Fibroblast of peridontal ligament (primary cell): ENCODE measurements around the gene CAMK1.
"Not testable (repeated sequence)": the region's sequence is repeated elsewhere in the genome, so short reads cannot be mapped to it uniquely, and the experiment has no call there.

Experiments used
- DNase-seq: peaks from one replicate; pipeline ENCODE4 v3.0.0-alpha.2; 2010; ENCODE audit errors: extremely low read depth

Gene CAMK1

DNA sequence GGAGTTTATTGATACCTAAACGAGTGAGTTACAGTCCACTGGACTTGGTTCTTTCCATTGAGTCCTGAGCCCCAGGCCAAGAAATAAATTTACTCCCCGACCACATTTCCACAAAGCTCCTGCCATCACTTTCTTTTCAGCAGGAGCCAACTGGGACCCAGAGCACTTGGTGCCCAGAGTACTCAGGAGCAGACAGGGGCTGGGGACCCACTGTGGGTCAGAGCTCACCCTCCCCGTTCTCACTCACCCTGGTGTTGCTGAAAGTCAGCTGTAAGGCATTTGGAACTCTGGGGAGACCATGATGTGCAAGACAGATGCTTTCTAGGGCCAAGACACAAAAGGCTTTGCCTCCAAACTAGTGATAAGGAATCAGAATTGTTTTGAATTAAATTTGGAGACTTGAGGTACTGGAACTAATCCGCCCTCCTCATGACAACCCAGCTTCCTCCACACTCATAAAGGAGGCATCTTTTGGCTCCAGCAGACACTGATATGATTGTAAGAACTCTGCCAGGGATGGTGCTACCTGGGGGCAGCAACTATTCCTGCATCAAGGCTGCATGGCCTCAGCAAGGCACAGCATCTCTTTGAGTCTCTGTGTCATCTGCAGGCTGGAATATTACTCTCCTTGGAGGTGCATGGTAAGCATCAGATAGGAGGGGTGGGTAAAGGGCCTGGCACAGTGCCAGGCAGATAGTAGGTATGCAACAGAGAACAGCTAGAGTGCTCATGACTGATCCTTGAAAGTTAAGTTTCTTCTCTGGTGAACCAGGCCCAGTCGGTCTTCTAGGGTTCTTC is 7.3 kb upstream of the CAMK1 start:
- DNase-seq: no peak

DNA sequence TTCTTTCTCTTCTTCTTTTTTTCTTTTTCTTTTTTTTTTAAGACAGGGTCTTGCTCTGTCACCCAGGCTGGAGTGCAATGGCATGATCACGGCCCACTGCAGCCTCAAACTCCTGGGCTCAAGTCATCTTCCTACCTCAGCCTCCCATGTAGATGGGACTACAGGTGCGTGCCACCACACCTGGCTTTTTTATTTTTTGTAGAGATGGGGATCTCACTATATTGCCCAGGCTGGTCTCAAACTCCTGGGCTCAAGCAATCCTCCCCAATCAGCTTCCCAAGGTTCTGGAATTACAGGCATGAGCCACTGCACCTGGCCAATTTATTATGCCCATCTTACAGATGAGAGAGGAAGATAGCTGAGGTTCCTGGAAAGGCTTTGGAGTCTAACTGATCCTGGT is 1.3 kb upstream of the CAMK1 start:
- DNase-seq: not testable (repeated sequence)

DNA sequence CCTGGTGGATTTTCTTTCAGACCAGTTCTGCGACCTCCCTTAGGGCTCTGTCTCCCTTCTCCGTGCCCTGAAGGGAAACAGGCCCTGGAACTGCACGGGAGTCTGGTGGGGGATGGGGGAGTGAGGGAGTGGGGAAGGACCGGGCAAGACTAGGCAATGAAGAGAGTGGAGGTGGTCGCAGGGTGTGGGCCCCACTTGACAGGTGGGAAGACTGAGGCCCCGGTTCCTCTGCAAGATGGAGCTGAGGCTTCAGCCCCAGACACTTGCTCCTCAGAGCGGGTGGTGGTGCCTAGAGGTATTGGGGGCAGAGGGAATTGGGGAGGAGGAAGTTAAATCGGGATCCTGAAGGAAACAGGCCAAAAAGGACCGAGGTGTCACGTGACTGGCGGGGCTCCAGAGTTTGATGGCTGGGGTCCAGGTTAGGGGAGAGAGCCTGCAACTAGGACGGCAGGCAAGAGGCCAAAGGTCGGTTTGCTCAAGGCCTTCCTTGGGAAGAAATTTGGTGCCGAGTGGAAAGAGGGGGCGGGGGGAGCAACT is 597 bp upstream of the CAMK1 start:
- DNase-seq: peak; percentile 46

DNA sequence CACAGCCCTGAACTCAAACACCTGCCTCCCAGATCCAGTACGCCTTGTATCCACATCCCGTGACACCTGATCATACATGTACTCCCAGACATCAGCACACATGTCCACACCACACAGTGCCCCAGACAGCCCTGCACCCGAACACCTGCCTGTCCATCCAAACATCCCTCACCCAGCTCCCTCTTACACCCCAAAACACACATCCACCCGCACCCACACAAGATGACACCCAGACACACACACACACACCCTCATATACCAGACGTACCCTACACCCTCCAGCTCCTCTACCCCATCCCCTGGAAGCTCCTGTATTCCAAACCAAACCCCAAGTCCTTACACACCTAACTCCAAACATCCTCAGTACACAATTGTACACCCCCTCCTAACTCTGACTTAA is 735 bp downstream of the CAMK1 start:
- no peak for DNase-seq

DNA sequence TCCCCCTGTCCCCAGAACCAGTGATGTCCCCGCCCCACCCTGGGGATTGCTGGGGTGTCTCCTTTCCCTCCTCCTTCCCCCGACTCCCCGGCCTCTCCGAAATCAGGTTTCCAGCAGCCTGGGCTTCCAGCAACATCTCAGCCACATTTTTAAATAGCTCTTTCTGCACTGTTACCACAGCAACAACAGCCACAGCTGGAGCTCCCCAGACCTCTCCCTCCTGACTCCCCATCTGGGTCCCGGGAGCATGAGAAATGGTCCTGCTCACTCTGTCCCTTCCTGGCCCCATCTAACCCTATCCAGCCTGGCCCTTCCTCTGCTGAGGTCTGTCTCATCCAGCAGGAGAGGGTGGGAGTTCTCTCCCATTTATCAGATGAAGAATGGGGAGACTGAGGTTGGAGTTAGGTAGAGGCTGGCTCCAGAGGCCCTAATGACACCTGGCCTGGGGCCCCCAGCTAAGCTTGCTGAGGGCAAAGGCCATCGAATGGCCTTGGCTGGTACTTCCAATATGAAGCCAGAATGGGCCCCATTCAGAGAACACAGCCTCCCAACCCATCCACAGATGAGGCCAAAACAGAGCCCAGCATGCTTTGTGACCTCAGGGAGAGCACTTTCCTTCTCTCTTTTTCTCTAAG is 1.5 kb downstream of the CAMK1 start:
- DNase-seq: no peak

DNA sequence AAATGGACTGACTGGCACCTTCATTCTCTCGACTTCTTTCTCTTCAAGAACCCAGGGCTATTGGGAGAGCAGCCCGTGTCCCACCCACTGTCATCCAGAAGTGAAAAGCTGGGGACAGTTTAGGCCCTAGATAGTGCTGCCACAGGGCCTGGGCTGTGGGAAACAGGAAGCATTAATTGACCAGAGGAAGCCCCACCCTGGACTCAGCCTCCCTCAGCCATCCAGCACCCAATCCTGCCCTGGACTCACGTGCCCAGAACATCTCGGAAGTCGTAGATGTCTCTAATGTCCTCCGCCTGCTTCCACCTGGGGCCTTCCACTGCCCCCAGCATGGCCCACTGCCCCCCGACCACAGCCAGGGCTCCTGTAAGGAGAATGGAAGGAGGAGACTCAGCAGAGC is 2.3 kb downstream of the CAMK1 start:
- no peak for DNase-seq

DNA sequence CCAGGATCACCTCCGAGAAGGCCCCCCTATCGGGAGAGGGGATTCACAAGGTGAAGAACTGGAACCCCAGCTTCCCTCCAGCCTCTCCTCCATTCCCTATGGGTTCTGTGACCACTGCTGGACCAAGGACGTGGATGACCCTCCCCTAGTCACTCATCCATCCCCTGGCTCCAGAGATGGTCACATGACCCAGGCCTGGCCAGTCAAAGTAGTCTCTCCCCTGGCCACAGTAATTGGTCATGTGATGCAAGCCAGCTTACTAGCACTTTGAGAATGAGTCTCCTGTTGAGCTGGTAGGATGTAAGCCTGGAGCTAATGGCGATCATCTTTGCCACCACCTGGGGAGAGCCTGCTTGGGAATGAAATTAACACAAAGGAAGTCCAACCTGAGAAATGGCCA is 3.9 kb downstream of the CAMK1 start:
- DNase-seq: no peak

DNA sequence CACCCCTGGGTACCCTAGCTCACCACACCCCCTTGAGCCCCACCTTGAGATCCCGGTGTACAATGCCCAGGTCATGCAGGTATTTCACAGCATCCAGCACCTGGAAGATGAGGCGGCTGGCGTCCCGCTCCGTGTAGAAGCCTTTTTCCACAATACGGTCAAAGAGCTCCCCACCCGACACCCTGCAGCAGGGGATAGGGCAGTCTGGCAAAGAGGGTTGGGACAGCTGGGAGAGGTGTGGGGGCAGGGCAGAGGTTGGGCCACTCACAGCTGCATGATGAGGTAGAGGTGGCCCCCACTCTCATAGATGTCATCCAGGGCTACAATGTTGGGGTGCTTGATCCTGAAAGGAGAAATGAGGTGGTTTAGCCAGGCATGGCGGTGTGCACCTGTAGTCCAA is 6.9 kb downstream of the CAMK1 start:
- no peak for DNase-seq

DNA sequence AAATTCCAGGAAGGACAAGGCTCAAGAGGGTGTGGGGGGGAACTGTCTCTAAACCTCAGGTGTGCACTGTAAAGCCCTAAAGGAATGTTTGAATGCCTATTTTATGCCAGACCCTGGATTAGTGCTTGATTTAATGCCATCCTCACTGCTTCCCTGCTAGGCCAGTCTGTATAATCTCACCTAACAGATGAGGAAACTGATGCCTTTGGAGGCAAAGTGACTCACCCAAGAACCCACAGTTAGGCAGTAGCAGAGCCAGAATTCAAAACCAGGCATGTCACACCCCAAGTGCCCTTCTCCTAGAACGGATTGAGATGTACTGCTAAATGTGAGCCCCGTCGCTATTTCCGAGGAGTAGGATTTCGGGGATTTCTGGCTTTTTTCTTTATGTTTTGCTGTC is 7.8 kb downstream of the CAMK1 start:
- no peak for DNase-seq

DNA sequence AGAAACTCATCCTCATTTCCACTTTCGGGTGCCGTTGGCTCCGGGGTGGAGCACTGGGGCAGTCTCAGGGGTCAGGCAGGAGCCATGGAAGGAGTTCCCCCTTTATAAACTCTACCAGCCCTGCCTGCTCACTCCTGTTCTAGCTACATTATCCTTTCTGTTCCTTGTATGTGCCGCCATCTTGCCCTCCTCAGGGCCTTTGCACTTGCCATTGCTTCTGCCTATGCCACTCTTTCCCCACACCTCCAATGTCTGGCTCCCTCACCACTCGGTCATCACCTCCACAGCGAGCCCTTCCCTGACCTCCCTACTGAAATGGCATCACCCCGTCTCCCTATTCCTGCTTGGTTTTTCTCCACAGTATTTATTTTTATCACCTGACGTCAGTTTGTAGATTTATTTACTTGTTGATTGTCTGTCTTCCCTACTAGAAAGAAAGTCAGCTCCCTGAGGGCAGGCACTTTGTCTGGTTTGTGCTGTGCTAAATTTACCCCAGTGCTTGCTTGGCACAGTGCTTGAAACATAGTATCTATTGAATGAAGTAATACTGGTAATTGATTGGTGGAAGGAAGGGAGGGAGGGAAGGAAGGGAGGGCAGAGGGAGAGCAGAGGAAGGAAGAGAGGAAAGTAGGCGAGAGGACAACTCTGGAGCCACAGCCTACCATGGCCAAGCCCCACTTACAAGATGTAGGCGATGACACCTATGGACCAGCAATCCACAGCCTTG is 8.8 kb downstream of the CAMK1 start:
- no peak for DNase-seq

DNA sequence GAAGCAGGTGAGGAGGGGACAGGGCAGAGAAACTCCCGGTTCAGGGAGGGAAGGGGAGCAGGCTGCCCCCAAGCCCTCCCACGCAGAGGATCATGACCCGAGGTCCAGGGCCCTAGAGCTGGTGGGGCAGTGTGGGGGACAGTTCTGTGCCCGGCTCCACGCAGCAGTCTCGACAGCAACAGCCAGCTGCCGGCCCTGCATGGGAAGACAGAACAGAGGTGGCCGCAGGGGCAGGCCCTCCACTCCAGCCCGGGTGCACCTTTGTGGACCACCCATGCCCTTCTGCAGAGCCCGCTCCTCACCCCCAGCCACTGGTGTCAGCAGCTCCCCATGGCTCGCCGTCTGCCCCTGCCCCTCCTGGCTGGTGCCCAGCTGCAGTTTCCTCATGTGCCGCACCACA is 12.3 kb downstream of the CAMK1 start:
- DNase-seq: no peak

DNA sequence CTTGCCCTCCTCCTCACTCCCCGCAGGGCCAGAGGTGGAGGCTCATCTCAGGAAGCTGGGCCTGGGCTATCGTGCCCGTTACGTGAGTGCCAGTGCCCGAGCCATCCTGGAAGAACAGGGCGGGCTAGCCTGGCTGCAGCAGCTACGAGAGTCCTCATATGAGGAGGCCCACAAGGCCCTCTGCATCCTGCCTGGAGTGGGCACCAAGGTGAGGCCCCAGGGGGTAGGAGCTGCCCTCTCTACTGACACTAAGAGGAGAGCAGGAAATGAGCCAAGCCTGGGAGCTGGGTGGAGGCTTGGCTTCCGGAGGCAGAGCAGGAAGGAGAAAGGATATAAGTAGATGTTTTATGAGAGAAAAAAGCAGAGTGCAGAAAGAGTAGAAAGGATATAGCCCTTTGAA is 15.1 kb downstream of the CAMK1 start:
- DNase-seq: no peak

DNA sequence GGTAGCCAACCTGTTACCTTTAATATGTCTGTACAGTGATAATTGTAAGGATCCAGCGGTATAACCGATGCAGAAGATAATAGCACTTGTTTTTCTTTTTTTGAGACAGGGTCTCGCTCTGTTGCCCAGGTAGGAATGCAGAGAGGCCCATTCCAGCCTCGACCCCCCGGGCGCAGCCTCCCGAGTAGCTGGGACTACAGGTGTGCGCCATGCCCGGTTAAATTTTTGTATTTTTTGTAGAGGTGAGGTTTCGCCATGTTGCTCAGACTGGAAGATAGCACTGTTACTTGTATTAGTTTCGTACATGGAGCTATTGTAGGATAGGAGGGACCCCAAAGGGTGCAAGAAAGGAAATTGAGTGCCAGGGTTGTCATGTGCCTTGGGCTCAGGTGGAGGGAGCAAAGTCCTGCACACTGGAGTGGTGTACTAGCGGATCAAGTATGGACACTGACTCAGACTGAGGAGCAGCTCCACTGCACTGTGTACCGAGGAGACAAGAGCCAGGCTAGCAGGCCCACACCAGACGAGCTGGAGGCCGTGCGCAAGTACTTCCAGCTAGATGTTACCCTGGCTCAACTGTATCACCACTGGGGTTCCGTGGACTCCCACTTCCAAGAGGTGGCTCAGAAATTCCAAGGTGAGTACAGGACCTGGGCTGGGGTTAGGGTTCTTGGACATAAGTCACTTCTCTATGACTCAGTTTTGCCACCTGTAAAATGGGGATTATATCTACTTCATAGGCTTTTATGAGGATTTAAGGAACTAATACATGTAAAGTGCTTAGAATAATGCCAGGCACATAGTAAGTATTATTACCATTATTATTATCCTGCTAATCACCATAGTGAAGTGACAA is 19.0 kb downstream of the CAMK1 start:
- DNase-seq: no peak

DNA sequence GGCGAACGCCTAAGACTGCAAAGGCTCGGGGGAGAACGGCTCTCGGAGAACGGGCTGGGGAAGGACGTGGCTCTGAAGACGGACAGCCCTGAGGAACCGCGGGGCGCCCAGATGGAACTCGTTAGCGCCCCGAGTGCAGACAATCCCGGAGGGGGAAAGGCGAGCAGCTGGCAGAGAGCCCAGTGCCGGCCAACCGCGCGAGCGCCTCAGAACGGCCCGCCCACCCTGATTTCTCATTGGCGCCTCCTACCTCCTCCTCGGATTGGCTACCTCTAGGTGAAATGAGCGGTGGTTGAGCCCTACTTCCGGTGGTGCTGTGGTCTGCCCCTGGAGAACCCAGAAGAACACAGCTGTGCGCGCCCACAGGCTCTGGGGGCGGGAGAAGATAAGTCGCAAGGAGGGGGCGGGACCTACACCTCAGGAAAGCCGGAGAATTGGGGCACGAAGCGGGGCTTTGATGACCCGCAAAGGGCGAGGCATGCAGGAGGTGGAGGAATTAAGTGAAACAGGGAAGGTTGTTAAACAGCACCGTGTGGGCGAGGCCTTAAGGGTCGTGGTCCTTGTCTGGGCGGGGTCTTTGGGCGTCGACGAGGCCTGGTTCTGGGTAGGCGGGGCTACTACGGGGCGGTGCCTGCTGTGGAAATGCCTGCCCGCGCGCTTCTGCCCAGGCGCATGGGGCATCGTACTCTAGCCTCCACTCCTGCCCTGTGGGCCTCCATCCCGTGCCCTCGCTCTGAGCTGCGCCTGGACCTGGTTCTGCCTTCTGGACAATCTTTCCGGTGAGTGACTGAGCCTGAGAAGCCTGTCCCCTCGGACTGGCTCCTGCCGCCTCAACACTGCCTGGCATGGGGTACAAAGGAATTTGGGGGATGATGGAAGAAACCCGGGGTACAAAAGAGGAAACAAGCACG is 19.8 kb downstream of the CAMK1 start, which contains the start of gene OGG1:
Gene OGG1, plus strand, starts transcription at position 308 of the 911 bp plus-strand sequence. Its CDS starts 335 bp downstream, at position 643.
- peak; percentile 98 for DNase-seq

DNA sequence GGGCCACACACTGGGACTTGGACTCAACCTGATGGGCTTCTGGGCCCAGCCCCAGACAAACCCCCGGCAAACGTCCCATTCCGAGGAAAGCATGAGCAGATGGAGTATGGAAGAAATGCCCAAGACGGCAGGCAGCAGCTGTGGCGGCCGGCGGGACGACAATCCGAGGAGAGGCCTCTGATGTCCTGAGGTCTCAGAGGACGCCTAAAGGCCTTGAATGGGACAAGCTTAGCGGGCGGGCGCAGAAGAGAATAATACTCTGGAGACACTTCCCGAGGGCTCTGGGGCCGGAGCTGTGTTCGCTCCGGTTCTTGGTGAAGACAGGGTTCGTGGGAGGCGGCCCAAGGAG is 20.5 kb downstream of the CAMK1 start:
- no peak for DNase-seq

DNA sequence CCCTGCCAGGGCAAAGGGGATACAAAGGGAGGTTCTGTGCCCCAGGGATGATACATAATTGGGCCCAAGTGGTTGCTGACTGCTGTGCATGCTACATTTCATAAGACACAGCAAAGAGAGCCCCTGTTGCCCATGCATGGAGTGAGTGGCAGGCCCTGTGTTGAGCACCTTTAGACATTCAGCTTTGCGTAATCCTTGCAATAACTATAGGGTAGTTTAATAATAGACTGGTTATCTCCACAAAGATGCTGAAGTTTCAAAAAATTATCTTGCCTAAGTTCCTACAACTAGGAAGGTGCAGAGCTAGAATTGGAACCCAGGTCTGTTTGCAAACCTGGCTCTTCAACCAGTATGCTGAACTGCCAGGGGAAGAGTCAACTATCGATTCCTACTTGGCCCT is 21.7 kb downstream of the CAMK1 start:
- no peak for DNase-seq

DNA sequence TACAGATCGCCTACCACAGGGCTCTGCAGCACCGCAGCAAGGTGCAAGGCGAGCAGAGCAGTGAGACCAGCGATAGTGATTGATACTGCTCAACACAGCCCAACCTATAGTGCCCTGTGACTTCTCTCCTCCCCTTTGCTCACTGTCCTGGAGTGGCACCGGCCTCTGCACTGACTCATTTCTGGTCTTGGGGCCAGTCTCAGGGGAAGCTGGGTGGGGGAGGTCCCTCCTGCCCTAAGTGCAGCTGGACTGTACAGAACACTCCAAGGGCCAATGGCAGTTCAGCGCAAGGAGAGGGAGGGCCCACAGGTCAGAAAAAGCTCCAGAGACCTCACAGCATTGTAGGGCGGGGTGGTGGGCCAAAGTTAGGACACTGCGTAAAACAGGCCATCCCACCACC is 22.5 kb downstream of the CAMK1 start:
- peak; percentile 43 for DNase-seq

DNA sequence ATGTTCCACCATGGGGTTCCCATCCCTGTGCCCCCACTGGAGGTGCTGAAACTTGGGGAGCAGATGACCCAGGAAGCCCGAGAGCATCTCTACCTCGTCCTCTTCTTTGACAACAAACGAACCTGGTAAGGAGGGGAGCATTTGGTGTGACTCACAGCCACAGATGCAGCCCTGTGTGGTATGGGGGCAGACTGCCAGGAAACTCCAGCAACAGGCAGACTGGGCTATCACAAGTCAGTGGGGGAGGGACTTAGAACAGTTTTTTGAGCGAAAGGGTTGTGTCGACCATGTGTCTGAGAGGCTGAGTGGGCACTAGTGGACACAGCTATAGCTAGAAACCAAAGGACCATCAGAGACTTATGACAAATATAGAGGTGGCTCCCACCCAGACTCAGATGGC is 23.4 kb downstream of the CAMK1 start:
- peak; percentile 76 for DNase-seq

DNA sequence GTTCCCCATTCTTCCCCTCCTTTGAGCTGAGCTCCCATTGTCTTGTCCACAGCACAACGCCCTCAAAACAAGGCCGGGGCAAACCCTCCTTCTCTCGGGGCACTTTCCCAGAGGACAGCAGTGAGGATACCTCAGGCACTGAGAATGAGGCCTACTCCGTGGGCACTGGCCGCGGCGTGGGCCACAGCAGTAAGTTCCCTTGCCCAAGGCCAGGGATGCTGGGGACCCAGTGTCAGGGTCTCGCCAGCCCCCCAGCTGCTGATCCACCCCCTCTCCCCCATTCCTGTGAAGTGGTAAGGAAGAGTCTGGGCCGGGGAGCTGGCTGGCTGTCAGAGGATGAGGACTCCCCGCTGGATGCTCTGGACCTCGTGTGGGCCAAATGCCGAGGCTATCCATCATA is 24.2 kb downstream of the CAMK1 start:
- DNase-seq: no peak

DNA sequence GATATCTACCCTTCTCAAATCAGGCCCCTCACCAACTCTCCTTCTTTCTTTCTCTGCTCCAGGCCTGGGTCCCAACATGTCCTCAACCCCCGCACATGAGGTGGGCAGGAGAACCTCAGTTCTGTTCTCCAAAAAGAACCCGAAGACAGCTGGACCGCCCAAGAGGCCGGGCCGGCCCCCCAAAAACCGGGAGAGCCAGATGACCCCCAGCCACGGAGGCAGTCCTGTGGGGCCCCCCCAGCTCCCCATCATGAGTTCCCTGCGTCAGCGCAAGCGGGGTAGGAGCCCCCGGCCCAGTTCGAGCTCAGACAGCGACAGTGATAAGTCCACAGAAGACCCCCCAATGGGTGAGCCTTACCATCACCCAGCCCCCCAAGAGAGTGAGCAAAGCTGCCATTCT is 25.6 kb downstream of the CAMK1 start:
- no peak for DNase-seq

DNA sequence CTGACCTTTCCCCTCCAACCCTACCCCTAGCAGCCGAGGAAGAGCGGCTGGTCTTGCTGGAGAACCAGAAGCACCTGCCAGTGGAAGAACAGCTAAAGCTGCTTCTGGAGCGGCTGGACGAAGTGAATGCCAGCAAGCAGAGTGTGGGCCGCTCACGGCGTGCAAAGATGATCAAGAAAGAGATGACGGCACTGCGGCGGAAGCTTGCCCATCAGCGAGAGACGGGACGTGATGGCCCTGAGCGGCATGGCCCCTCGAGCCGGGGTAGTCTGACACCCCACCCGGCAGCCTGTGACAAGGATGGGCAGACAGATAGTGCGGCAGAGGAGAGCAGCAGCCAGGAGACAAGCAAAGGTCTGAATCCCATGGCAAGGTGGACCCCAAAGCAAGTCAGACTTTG is 26.2 kb downstream of the CAMK1 start:
- DNase-seq: no peak
